Measurements from ENCODE around the gene CDH16.
"Not testable (repeated sequence)": the region's sequence is repeated elsewhere in the genome, so short reads cannot be mapped to it uniquely, and the experiment has no call there.

The CDH16 gene

DNA sequence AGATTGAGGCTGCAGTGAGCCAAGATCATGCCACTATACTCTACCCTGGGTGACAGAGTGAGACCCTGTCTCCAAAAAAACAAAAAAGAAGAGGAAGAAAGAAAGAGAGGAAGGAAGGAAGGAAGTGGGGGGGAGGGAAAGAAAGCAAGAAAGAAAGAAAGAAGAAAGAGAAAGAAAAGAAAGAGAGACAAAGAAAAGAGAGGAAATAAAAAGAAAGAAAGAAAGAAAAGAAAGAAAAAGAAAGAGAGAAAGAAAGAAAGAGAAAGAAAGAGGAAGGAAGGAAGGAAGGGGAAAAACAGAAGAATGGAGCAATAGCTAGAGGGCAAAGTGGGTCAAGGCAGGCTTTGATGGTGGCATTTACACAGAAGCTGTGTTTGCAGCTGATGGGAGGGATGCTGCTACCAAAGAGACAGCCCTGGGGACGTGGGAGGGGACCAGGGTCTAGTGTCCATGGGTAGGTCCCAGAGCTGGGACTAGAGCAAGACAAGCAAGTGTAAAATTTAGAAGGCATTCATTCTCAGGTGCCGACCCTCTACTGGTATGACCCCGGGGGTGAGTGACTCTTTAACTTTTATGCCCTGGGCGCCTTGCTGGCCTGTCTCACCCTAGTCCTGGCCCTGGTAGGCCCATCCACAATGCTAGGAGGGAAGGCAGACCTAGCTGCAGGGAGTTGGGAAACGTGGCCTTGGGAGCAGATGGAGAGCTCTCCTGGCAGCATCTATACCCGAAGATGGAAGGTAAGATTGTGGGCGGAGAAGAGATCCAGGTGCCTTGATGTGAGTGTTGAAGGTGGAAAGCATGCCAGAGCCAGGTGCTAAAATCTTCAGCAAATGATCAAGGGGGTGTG lies 40.4 kb upstream of the CDH16 start:
- TF ChIP-seq, protein P1, sequence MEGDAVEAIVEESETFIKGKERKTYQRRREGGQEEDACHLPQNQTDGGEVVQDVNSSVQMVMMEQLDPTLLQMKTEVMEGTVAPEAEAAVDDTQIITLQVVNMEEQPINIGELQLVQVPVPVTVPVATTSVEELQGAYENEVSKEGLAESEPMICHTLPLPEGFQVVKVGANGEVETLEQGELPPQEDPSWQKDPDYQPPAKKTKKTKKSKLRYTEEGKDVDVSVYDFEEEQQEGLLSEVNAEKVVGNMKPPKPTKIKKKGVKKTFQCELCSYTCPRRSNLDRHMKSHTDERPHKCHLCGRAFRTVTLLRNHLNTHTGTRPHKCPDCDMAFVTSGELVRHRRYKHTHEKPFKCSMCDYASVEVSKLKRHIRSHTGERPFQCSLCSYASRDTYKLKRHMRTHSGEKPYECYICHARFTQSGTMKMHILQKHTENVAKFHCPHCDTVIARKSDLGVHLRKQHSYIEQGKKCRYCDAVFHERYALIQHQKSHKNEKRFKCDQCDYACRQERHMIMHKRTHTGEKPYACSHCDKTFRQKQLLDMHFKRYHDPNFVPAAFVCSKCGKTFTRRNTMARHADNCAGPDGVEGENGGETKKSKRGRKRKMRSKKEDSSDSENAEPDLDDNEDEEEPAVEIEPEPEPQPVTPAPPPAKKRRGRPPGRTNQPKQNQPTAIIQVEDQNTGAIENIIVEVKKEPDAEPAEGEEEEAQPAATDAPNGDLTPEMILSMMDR (conservative IDR thresholded peaks at IDR 0.05; ENCODE audit: low read length), result no peak
- no peak for TF ChIP-seq EZH2phosphoT487 (IDR thresholded peaks at IDR 0.05; ENCODE audit: borderline replicate concordance)
- Histone ChIP-seq H3F3A (ENCODE audit: low read depth) (no peaks in the 10 kb centered on the region), H3K4me3 (ENCODE audit: low read length, poor library complexity, severe bottlenecking) (no peak overlapping the region), H3K9me3 (ENCODE audit: insufficient read depth, low read depth, low read length) (no peaks in the 10 kb centered on the region), H2AFZ (ENCODE audit: low read length) (no peak overlapping the region), H3K4me2 (ENCODE audit: low read depth, low read length, poor library complexity, severe bottlenecking) (no peak overlapping the region), H3K9me2 (replicated peaks; ENCODE audit: low read depth, low read length) (no peaks in the 10 kb centered on the region), H3K9ac (ENCODE audit: low read depth, low read length, poor library complexity, severe bottlenecking) (no peak overlapping the region), H3K79me2 (ENCODE audit: insufficient read depth, low read length) (peaks cover 5% of the 10 kb centered on the region; the same call in 1 of the 2 replicates), H3K27me3 (ENCODE audit: insufficient read depth, low read length, poor library complexity, severe bottlenecking) (no peaks in the 10 kb centered on the region), H3K4me1 (ENCODE audit: insufficient read depth, low read length, poor library complexity, severe bottlenecking) (peaks cover 16% of the 10 kb centered on the region), H3K36me3 (ENCODE audit: insufficient read depth, low read length) (no peaks in the 10 kb centered on the region), H4K20me1 (ENCODE audit: insufficient read depth, low read length, poor library complexity, severe bottlenecking) (no peaks in the 10 kb centered on the region)

DNA sequence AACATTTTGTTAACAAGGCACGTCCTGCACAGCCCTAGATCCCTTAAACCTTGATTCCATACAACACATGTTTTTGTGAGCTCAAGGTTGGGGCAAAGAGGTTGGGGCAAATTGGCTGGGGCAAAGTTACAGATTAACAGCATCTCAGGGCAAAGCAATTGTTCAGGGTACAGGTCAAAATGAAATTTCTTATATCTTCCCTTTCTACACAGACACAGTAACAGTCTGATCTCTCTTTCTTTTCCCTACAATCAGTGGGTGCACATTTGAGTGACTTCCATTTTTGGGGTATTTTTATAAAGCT lies 37.4 kb upstream of the CDH16 start:
- not testable (repeated sequence) for H3K4me3 ChIP-seq (ENCODE audit: low read length, poor library complexity, severe bottlenecking); H3K79me2 ChIP-seq (ENCODE audit: insufficient read depth, low read length); H3K9me2 ChIP-seq (replicated peaks; ENCODE audit: low read depth, low read length); H3K36me3 ChIP-seq (ENCODE audit: insufficient read depth, low read length); H4K20me1 ChIP-seq (ENCODE audit: insufficient read depth, low read length, poor library complexity, severe bottlenecking); H3K27me3 ChIP-seq (ENCODE audit: insufficient read depth, low read length, poor library complexity, severe bottlenecking); H3K9ac ChIP-seq (ENCODE audit: low read depth, low read length, poor library complexity, severe bottlenecking); H3K4me2 ChIP-seq (ENCODE audit: low read depth, low read length, poor library complexity, severe bottlenecking); H3F3A ChIP-seq (ENCODE audit: low read depth); H2AFZ ChIP-seq (ENCODE audit: low read length); H3K9me3 ChIP-seq (ENCODE audit: insufficient read depth, low read depth, low read length); H3K4me1 ChIP-seq (ENCODE audit: insufficient read depth, low read length, poor library complexity, severe bottlenecking)

- H3K27me3 ChIP-seq (ENCODE audit: insufficient read depth, low read length, poor library complexity, severe bottlenecking); H3K9ac ChIP-seq (ENCODE audit: low read depth, low read length, poor library complexity, severe bottlenecking); H3K79me2 ChIP-seq (ENCODE audit: insufficient read depth, low read length); H3K4me3 ChIP-seq (ENCODE audit: low read length, poor library complexity, severe bottlenecking); H4K20me1 ChIP-seq (ENCODE audit: insufficient read depth, low read length, poor library complexity, severe bottlenecking); H3K36me3 ChIP-seq (ENCODE audit: insufficient read depth, low read length); H3F3A ChIP-seq (ENCODE audit: low read depth); H3K4me2 ChIP-seq (ENCODE audit: low read depth, low read length, poor library complexity, severe bottlenecking); H3K4me1 ChIP-seq (ENCODE audit: insufficient read depth, low read length, poor library complexity, severe bottlenecking); H3K9me3 ChIP-seq (ENCODE audit: insufficient read depth, low read depth, low read length); H2AFZ ChIP-seq (ENCODE audit: low read length); H3K9me2 ChIP-seq (replicated peaks; ENCODE audit: low read depth, low read length): not testable (repeated sequence)
Measured at GRCh38 chr16:66955363-66956153, 36.9 kb upstream of the CDH16 start.

GRCh38 chr16:66954097-66954659 lies 35.5 kb upstream of the CDH16 start:
- Histone ChIP-seq H3K36me3 (ENCODE audit: insufficient read depth, low read length) (no peaks in the 10 kb centered on the region), H3K27me3 (ENCODE audit: insufficient read depth, low read length, poor library complexity, severe bottlenecking) (no peaks in the 10 kb centered on the region), H2AFZ (ENCODE audit: low read length) (peak overlapping the region; percentile 63; the same call in 1 of the 2 replicates), H3K9me3 (ENCODE audit: insufficient read depth, low read depth, low read length) (no peaks in the 10 kb centered on the region), H3K9ac (ENCODE audit: low read depth, low read length, poor library complexity, severe bottlenecking) (no peak overlapping the region), H3K4me1 (ENCODE audit: insufficient read depth, low read length, poor library complexity, severe bottlenecking) (no peaks in the 10 kb centered on the region), H4K20me1 (ENCODE audit: insufficient read depth, low read length, poor library complexity, severe bottlenecking) (no peaks in the 10 kb centered on the region), H3K4me3 (ENCODE audit: low read length, poor library complexity, severe bottlenecking) (no peak overlapping the region), H3F3A (ENCODE audit: low read depth) (no peaks in the 10 kb centered on the region), H3K79me2 (ENCODE audit: insufficient read depth, low read length) (no peaks in the 10 kb centered on the region), H3K4me2 (ENCODE audit: low read depth, low read length, poor library complexity, severe bottlenecking) (no peak overlapping the region), H3K9me2 (replicated peaks; ENCODE audit: low read depth, low read length) (no peaks in the 10 kb centered on the region)
- no peak for TF ChIP-seq EZH2phosphoT487 (IDR thresholded peaks at IDR 0.05; ENCODE audit: borderline replicate concordance)
- TF ChIP-seq, protein P1 (conservative IDR thresholded peaks at IDR 0.05; ENCODE audit: low read length), result peak; percentile 87

Data from Loucy (cell line).